H1 (cell line): ENCODE results near the gene PRDX5. TPM values are rescaled to one million over a fixed set of nuclear protein-coding genes. Genes with fewer than 3 reads are reported as not detected.

ENCODE experiments used
- CTCF ChIA-PET: fragments of 300-600 bp; sonication (Branson Sonifier 250); formaldehyde crosslinking; loops from one replicate; lab custom pipeline; 2021; ENCODE audit not compliant: partially characterized antibody; lab: Charles Lee
- POLR2A ChIA-PET: fragments of 300-600 bp; sonication (Branson Sonifier 250); formaldehyde crosslinking; loops from one replicate; lab custom pipeline; 2021; ENCODE audit warnings: inconsistent platforms; ENCODE audit not compliant: partially characterized antibody; lab: Charles Lee
- DNase-seq, 2 experiments: peaks; one replicate each; pipeline versions ENCODE4 v3.0.0 to v3.0.0-alpha.2; 2010 to 2022; ENCODE audit warnings: low spot score in 2 of 2, low read depth in 1 of 2, mixed read lengths in 1 of 2
- FAIRE-seq: peaks from 2 replicates; lab custom pipeline; 2011; peaks lifted over from hg19 to GRCh38; lab: Jason Lieb, UNC
- H2AFZ ChIP-seq: 2 replicates; pipeline ENCODE4 v1.8.1; 2012; ENCODE audit warnings: low read length, inconsistent platforms
- H2AK5ac ChIP-seq: 2 replicates; pipeline ENCODE4 v1.6.1; 2013; ENCODE audit warnings: low read depth, low read length
- H2BK120ac ChIP-seq: replicated peaks from 2 replicates; pipeline ENCODE3; 2013; ENCODE audit warnings: low read depth, low read length, inconsistent platforms
- H2BK12ac ChIP-seq: 2 replicates; pipeline ENCODE4 v1.6.1; 2013; ENCODE audit warnings: low read depth, low read length
- H2BK15ac ChIP-seq: 2 replicates; pipeline ENCODE4 v1.6.1; 2013; ENCODE audit warnings: low read length
- H2BK20ac ChIP-seq: 2 replicates; pipeline ENCODE4 v1.6.1; 2013; ENCODE audit warnings: low read length
- H2BK5ac ChIP-seq: 2 replicates; pipeline ENCODE4 v1.6.1; 2013; ENCODE audit warnings: low read depth, low read length
- H3K14ac ChIP-seq: 2 replicates; pipeline ENCODE4 v1.6.1; 2013; ENCODE audit warnings: inconsistent platforms; ENCODE audit not compliant: insufficient read length
- H3K18ac ChIP-seq: 2 replicates; pipeline ENCODE4 v1.6.1; 2013; ENCODE audit warnings: low read length; ENCODE audit errors: extremely low read depth
- H3K23ac ChIP-seq: 2 replicates; pipeline ENCODE4 v1.6.1; 2013; ENCODE audit warnings: inconsistent platforms; ENCODE audit not compliant: insufficient read length
- H3K23me2 ChIP-seq: 2 replicates; pipeline ENCODE4 v1.6.1; 2013; ENCODE audit warnings: low read depth, low read length
- H3K27ac ChIP-seq: 2 replicates; pipeline ENCODE4 v1.6.1; 2011; ENCODE audit warnings: low read depth, low read length, inconsistent platforms
- H3K27me3 ChIP-seq, 4 experiments: replicated peaks in 1 of 4; 1 replicate in 1 of 4; 2 replicates in 3 of 4; pipeline versions ENCODE4 v1.6.1 to v1.8.1; 2011 to 2013; ENCODE audit warnings: low read length in 3 of 4, mild to moderate bottlenecking in 3 of 4, inconsistent platforms in 2 of 4, mixed read lengths in 2 of 4, moderate library complexity in 1 of 4; ENCODE audit not compliant: control insufficient read depth in 3 of 4, insufficient read depth in 3 of 4; ENCODE audit errors: extremely low read depth in 1 of 4
- H3K36me3 ChIP-seq, 4 experiments: 2 replicates each; pipeline versions ENCODE4 v1.6.1 to v1.8.1; 2011 to 2013; ENCODE audit warnings: mild to moderate bottlenecking in 4 of 4, low read length in 3 of 4, moderate library complexity in 2 of 4, control low read depth in 1 of 4, inconsistent platforms in 1 of 4; ENCODE audit not compliant: insufficient read depth in 4 of 4, control insufficient read depth in 2 of 4
- H3K4ac ChIP-seq: replicated peaks from 2 replicates; pipeline ENCODE3; 2013; ENCODE audit warnings: low read length, low read depth, mixed read lengths, inconsistent platforms; ENCODE audit not compliant: insufficient read length
- H3K4me1 ChIP-seq, 4 experiments: replicated peaks in 1 of 4; 1 replicate in 1 of 4; 2 replicates in 3 of 4; pipeline versions ENCODE4 v1.6.1 to v1.8.1; 2011 to 2013; ENCODE audit warnings: low read length in 3 of 4, inconsistent platforms in 2 of 4, mixed read lengths in 1 of 4; ENCODE audit not compliant: insufficient read depth in 4 of 4, control insufficient read depth in 3 of 4
- H3K4me2 ChIP-seq, 2 experiments: 2 replicates each; pipeline versions ENCODE4 v1.6.1 to v1.8.1; 2011 to 2013; ENCODE audit warnings: low read depth in 2 of 2, low read length in 2 of 2, control low read depth in 1 of 2, inconsistent platforms in 1 of 2, mild to moderate bottlenecking in 1 of 2; ENCODE audit not compliant: insufficient read depth in 1 of 2
- H3K4me3 ChIP-seq, 4 experiments: fragments of 200-600, 300-600 bp in 1 of 4; sonication (generic), shearing (Covaris generic), sonication (Bioruptor Twin) in 1 of 4; 2 replicates each; pipeline versions ENCODE4 v1.5.1 to v1.8.1; 2011 to 2016; ENCODE audit warnings: low read length in 4 of 4, low read depth in 3 of 4, control low read depth in 2 of 4, inconsistent platforms in 2 of 4, mild to moderate bottlenecking in 2 of 4, mixed read lengths in 1 of 4, moderate library complexity in 1 of 4; ENCODE audit not compliant: insufficient read depth in 2 of 4; ENCODE audit errors: extremely low read depth in 1 of 4
- H3K56ac ChIP-seq: replicated peaks from 2 replicates; pipeline ENCODE3; 2013; ENCODE audit warnings: low read depth, mild to moderate bottlenecking, mixed read lengths, low read length, inconsistent platforms; ENCODE audit not compliant: insufficient read length
- H3K79me1 ChIP-seq: 2 replicates; pipeline ENCODE4 v1.6.1; 2013; ENCODE audit warnings: low read depth, low read length, control low read depth
- H3K79me2 ChIP-seq, 2 experiments: 2 replicates each; pipeline versions ENCODE4 v1.6.1 to v1.8.1; 2012 to 2013; ENCODE audit warnings: low read length in 2 of 2, mild to moderate bottlenecking in 2 of 2, inconsistent platforms in 1 of 2; ENCODE audit not compliant: insufficient read depth in 2 of 2, control insufficient read depth in 1 of 2
- H3K9ac ChIP-seq, 4 experiments: replicated peaks in 1 of 4; 1 replicate in 1 of 4; 2 replicates in 3 of 4; pipeline versions ENCODE4 v1.6.1 to v1.8.1; 2011 to 2013; ENCODE audit warnings: low read depth in 3 of 4, low read length in 3 of 4, control low read depth in 2 of 4, mild to moderate bottlenecking in 2 of 4, moderate library complexity in 2 of 4, inconsistent platforms in 1 of 4; ENCODE audit errors: extremely low read depth in 1 of 4
- H3K9me3 ChIP-seq, 2 experiments: 2 replicates each; pipeline versions ENCODE4 v1.6.1 to v1.8.1; 2012 to 2013; ENCODE audit warnings: mild to moderate bottlenecking in 2 of 2, moderate library complexity in 2 of 2, control low read depth in 1 of 2, inconsistent platforms in 1 of 2, low read depth in 1 of 2, low read length in 1 of 2, mixed read lengths in 1 of 2; ENCODE audit not compliant: insufficient read depth in 2 of 2
- H4K20me1 ChIP-seq, 2 experiments: replicated peaks in 1 of 2; 2 replicates each; pipeline versions ENCODE3 to v1.8.1; 2011 to 2013; ENCODE audit warnings: inconsistent platforms in 2 of 2, low read length in 2 of 2, mild to moderate bottlenecking in 1 of 2; ENCODE audit not compliant: insufficient read depth in 2 of 2, control insufficient read depth in 1 of 2
- H4K5ac ChIP-seq: 2 replicates; pipeline ENCODE4 v1.6.1; 2013; ENCODE audit warnings: low read length, low read depth, mixed read lengths, inconsistent platforms; ENCODE audit not compliant: insufficient read length
- H4K8ac ChIP-seq: 2 replicates; pipeline ENCODE4 v1.8.0; 2013; ENCODE audit warnings: mild to moderate bottlenecking, moderate library complexity, low read length, inconsistent platforms; ENCODE audit not compliant: insufficient read depth; ENCODE audit errors: extremely low read depth
- H4K91ac ChIP-seq: replicated peaks from 2 replicates; pipeline ENCODE3; 2013; ENCODE audit warnings: low read length, mixed read lengths, inconsistent platforms; ENCODE audit not compliant: insufficient read length
- EP300 ChIP-seq, 2 experiments: IDR thresholded peaks; 1 replicate in 1 of 2; 2 replicates in 1 of 2; pipeline ENCODE4 v1.6.1; 2011 to 2012; ENCODE audit warnings: low read depth in 2 of 2, low read length in 2 of 2, mild to moderate bottlenecking in 2 of 2, borderline replicate concordance in 1 of 2, inconsistent platforms in 1 of 2, moderate library complexity in 1 of 2
- HDAC2 ChIP-seq, 2 experiments: fragments of 300-600 bp in 1 of 2; sonication (generic) in 1 of 2; IDR thresholded peaks; 2 replicates each; pipeline ENCODE4 v1.6.1; 2011 to 2012; ENCODE audit warnings: low read depth in 2 of 2, low read length in 2 of 2, mild to moderate bottlenecking in 2 of 2, moderate library complexity in 2 of 2, borderline replicate concordance in 1 of 2, inconsistent platforms in 1 of 2
- SUZ12 ChIP-seq: fragments of 200-600 bp; sonication (generic); IDR thresholded peaks from 2 replicates; pipeline ENCODE4 v1.6.1; 2012; ENCODE audit warnings: mild to moderate bottlenecking, inconsistent platforms, low read length, moderate library complexity, mixed read lengths
- TCF12 ChIP-seq: IDR thresholded peaks from 2 replicates; pipeline ENCODE4 v1.6.1; 2011; ENCODE audit warnings: low read depth, mild to moderate bottlenecking, low read length
- WGBS, 2 experiments: shearing (Covaris generic) in 1 of 2; methylation state at CpG; one replicate each; pipeline versions ENCODE4 v1.1.6 to v1.1.7; 2013 to 2015; ENCODE audit warnings: low lambda C conversion rate in 2 of 2, mixed read lengths in 2 of 2, inconsistent platforms in 1 of 2, low coverage in 1 of 2, missing lambda C conversion rate in 1 of 2; ENCODE audit not compliant: insufficient replicate concordance in 2 of 2, insufficient coverage in 1 of 2, insufficient read length in 1 of 2; ENCODE audit errors: extremely low coverage in 1 of 2, missing lambda C conversion rate in 1 of 2; 5-methylcytosine and 5-hydroxymethylcytosine counted together
- polyA plus RNA-seq, 7 experiments: library from polyadenylated mRNA; depleted of rRNA in 3 of 7; stranded (reverse) in 5 of 7; unstranded in 2 of 7; fragments of >200 nt in 5 of 7; fragments of 200-250 nt in 2 of 7; gene quantifications; 1 replicate in 5 of 7; 2 replicates in 1 of 7; 4 replicates in 1 of 7; pipeline versions ENCODE4 v1.2.1 to v1.2.3, GENCODE V29; 2011 to 2013; ENCODE audit warnings: missing spikeins in 2 of 7, mixed read lengths in 2 of 7
- total RNA-seq: library from RNA; stranded (reverse); fragmentation: NEBNext Ultra II Directional; extraction: Animal tissue kit (Norgen Biotek cat#: 25700); gene quantifications from 2 replicates; pipeline ENCODE4 v1.2.1, GENCODE V29; 2021

The PRDX5 gene
- total and polyA plus RNA-seq, 2 of the 8 experiments (the other 6 are each of a cell fraction or from before 2014, with no cell fraction given) = 201 to 582 TPM

- no peak within 1 kb of the TSS for H3K23ac ChIP-seq
- H2AK5ac ChIP-seq = no peak within 1 kb of the TSS
- peak within 1 kb of the TSS; percentile 98 for H2BK15ac ChIP-seq
- peak within 1 kb of the TSS; percentile 91; the same call in 1 of the 2 replicates for H2AFZ ChIP-seq
- no peak within 1 kb of the TSS; the same call in 1 of the 2 replicates for H4K8ac ChIP-seq
- H3K14ac ChIP-seq = no peak within 1 kb of the TSS
- H3K9ac ChIP-seq = no peak within 1 kb of the TSS
- no peak within 1 kb of the TSS for H3K4ac ChIP-seq
- H3K4me1 ChIP-seq = peaks cover 0 to 23% (median 17%) of the 10 kb centered on the region in 4 experiments; a peak in 6 of 7 replicates
- no peak within 1 kb of the TSS for H4K5ac ChIP-seq
- DNase-seq (no peak), FAIRE-seq (no peak)
- H2BK12ac ChIP-seq = no peak within 1 kb of the TSS
- H3K36me3 ChIP-seq = no peaks in the 10 kb centered on the region
- H3K27ac ChIP-seq = no peak within 1 kb of the TSS
- H3K4me3 ChIP-seq = peak within 1 kb of the TSS; percentile 54 to 69 (median 62)
- peak within 1 kb of the TSS; percentile 65 for H3K56ac ChIP-seq
- no peak within 1 kb of the TSS for H4K91ac ChIP-seq
- H3K23me2 ChIP-seq = peaks cover 11% of the 10 kb centered on the region; the same call in 1 of the 2 replicates
- no peaks in the 10 kb centered on the region for H3K9me3 ChIP-seq
- WGBS, 2 experiments = 80% methylated on average over 13 of the region's 16 CpGs; no CpG with 5 or more reads in 1 of the 2 experiments
- no peak within 1 kb of the TSS for H2BK20ac ChIP-seq
- H3K79me2 ChIP-seq = no peaks in the 10 kb centered on the region
- H2BK5ac ChIP-seq = 0 out of 2 replicates have a peak within 1 kb of the TSS, but pooled peaks have one; percentile 46
- H4K20me1 ChIP-seq = no peaks in the 10 kb centered on the region
- CTCF ChIA-PET = interaction anchor here (1.5 to 37.6 kb wide), 5 partner anchors 3 to 134 kb away, joined by 3 to 614 read pairs (median 409); partner anchors contain the start of genes CATSPERZ, CCDC88B, ESRRA and FERMT3
- H3K18ac ChIP-seq = peak within 1 kb of the TSS; percentile 55
- TF ChIP-seq TCF12 (no peak), HDAC2 (IDR thresholded peaks at IDR 0.05; ENCODE audit: borderline replicate concordance in 1 of 2, low read depth in 2 of 2, low read length in 2 of 2) (no peak), EP300 (IDR thresholded peaks at IDR 0.05; ENCODE audit: borderline replicate concordance in 1 of 2, low read depth in 2 of 2, low read length in 2 of 2) (no peak), SUZ12 (no peak)
- TF ChIP-seq, all 59 proteins: peak for 0
- Histone ChIP-seq H2BK120ac (no peak within 1 kb of the TSS), H3K4me2 (peak within 1 kb of the TSS; percentile 71 to 88), H3K27me3 (peaks cover 0 to 2% (median 0%) of the 10 kb centered on the region in 4 experiments; a peak in 1 of 7 replicates), H3K79me1 (no peaks in the 10 kb centered on the region)
- POLR2A ChIA-PET = interaction anchor here (0.6 to 2.5 kb wide), 5 partner anchors 9 to 96 kb away, joined by 3 to 15 read pairs (median 4); partner anchors contain the start of genes PRDX5 and TRMT112
Observed at GRCh38 chr11:64339754-64340408, 22.0 kb downstream of the PRDX5 start, which contains the start of gene CCDC88B. Gene CCDC88B, plus strand, starts transcription at chr11:64340204. Its CDS starts 63 bp downstream, at chr11:64340267.
